SK-N-SH (cell line): ENCODE measurements around the gene CDKL5.

ENCODE experiments used
- CHD2 ChIP-seq: fragments of 150-350 bp; IDR thresholded peaks from 2 replicates; pipeline ENCODE4 v1.6.1; 2018; ENCODE audit warnings: low read length; ENCODE audit not compliant: partially characterized antibody
- CTCF ChIP-seq: fragments of 200-600 bp; sonication (generic); IDR thresholded peaks from 2 replicates; pipeline ENCODE4 v1.6.1; 2017; ENCODE audit warnings: antibody characterized with exemption, mild to moderate bottlenecking, moderate library complexity
- EP300 ChIP-seq, 2 experiments: IDR thresholded peaks; 2 replicates each; pipeline versions ENCODE4 v1.4.0 to v1.6.1; 2012; ENCODE audit warnings: borderline replicate concordance in 1 of 2, low read depth in 1 of 2, low read length in 1 of 2
- FOXJ3 ChIP-seq: sonication (generic); formaldehyde crosslinking; IDR thresholded peaks from 2 replicates; pipeline ENCODE4 v1.5.1; 2020; ENCODE audit warnings: mild to moderate bottlenecking, missing genetic modification reagents
- MAX ChIP-seq: IDR thresholded peaks from 2 replicates; pipeline ENCODE4 v1.4.0; 2012; ENCODE audit warnings: low read depth
- POLR2AphosphoS5 ChIP-seq: IDR thresholded peaks from 2 replicates; pipeline ENCODE4 v1.6.1; 2012; ENCODE audit warnings: low read depth, low read length
- REST ChIP-seq: IDR thresholded peaks from 2 replicates; pipeline ENCODE4 v1.6.1; 2012; ENCODE audit warnings: mild to moderate bottlenecking, low read depth, low read length, moderate library complexity
- RFX5 ChIP-seq: IDR thresholded peaks from 2 replicates; pipeline ENCODE4 v1.6.1; 2012; ENCODE audit warnings: mild to moderate bottlenecking, improper control_type of control experiment, low read length
- SIN3A ChIP-seq: IDR thresholded peaks from 2 replicates; pipeline ENCODE4 v1.6.1; 2012; ENCODE audit warnings: low read depth, mild to moderate bottlenecking, low read length, moderate library complexity, borderline replicate concordance
- SMC3 ChIP-seq: IDR thresholded peaks from 2 replicates; pipeline ENCODE4 v1.6.1; 2012; ENCODE audit warnings: low read depth, low read length, improper control_type of control experiment
- TEAD4 ChIP-seq: IDR thresholded peaks from 2 replicates; pipeline ENCODE4 v1.4.0; 2012; ENCODE audit warnings: mild to moderate bottlenecking, borderline replicate concordance; ENCODE audit not compliant: insufficient read depth
- YY1 ChIP-seq: IDR thresholded peaks from 2 replicates; pipeline ENCODE4 v1.4.0; 2012; ENCODE audit warnings: low read depth, mild to moderate bottlenecking
- ZBTB33 ChIP-seq: IDR thresholded peaks from 2 replicates; pipeline ENCODE4 v1.4.0; 2012; ENCODE audit warnings: low read depth, borderline replicate concordance

- TF ChIP-seq SIN3A (no peak), ZBTB33 (no peak), YY1 (no peak), CTCF (no peak), POLR2AphosphoS5 (no peak), TEAD4 (no peak), RFX5 (no peak), REST (no peak), CHD2 (no peak), MAX (no peak), SMC3 (no peak), EP300 (IDR thresholded peaks at IDR 0.05; ENCODE audit: borderline replicate concordance in 1 of 2, low read depth in 1 of 2, low read length in 1 of 2) (no peak), FOXJ3 (CRISPR knock-in tag) (no peak)
Measured at GRCh38 chrX:18672008-18672407, 246.6 kb downstream of the CDKL5 start, which contains the start of gene RS1.
